HepG2 (cell line): ENCODE results near the gene NGFR. TPM values are rescaled to one million over a fixed set of nuclear protein-coding genes. Genes with fewer than 3 reads are reported as not detected.

Source experiments
- ATAC-seq: fragments of 200-7000 bp; cut with Tn5 transposase; 3 replicates; pipeline ENCODE4 v1.9.1; 2020; ENCODE audit warnings: mild to moderate bottlenecking, moderate library complexity
- BruUV-seq: library from RNA; stranded (reverse); fragments of 400-500 nt; replicated peaks from 2 replicates; lab custom pipeline; 2021; lab: Mats Ljungman, UMichigan
- CTCF ChIA-PET: fragments of 300-600 bp; formaldehyde crosslinking; extraction: SDS; loops from one replicate; lab custom pipeline; 2021; ENCODE audit warnings: low total read pairs, inconsistent platforms, low intra/inter-chr PET ratio; lab: Yijun Ruan, JAX
- POLR2A ChIA-PET: fragments of 350-600 bp; sonication (Branson Sonifier 250); formaldehyde crosslinking; loops from one replicate; lab custom pipeline; 2020; ENCODE audit warnings: antibody characterized with exemption, inconsistent platforms; lab: Yijun Ruan, JAX
- DNase-seq: peaks from one replicate; pipeline ENCODE4 v3.0.0-alpha.2; 2015; ENCODE audit warnings: low spot score
- FAIRE-seq: peaks from 3 replicates; lab custom pipeline; 2011; peaks lifted over from hg19 to GRCh38; lab: Jason Lieb, UNC
- H2AFZ ChIP-seq: one replicate; pipeline ENCODE4 v1.6.1; 2011; ENCODE audit warnings: low read length, inconsistent platforms
- H3K27ac ChIP-seq: fragments of 300-600 bp; 3 replicates; pipeline ENCODE4 v1.8.0; 2011; ENCODE audit warnings: mixed run types, mild to moderate bottlenecking, mixed read lengths, low read length, inconsistent platforms; ENCODE audit not compliant: insufficient read depth; ENCODE audit errors: extremely low read length
- H3K27me3 ChIP-seq, 2 experiments: fragments of 200-600 bp in 1 of 2; 2 replicates in 1 of 2; 3 replicates in 1 of 2; pipeline versions ENCODE4 v1.6.0 to v1.8.0; 2011; ENCODE audit warnings: low read length in 2 of 2, mild to moderate bottlenecking in 2 of 2, moderate library complexity in 2 of 2, inconsistent platforms in 1 of 2; ENCODE audit not compliant: insufficient read depth in 2 of 2, control insufficient read depth in 1 of 2
- H3K36me3 ChIP-seq, 2 experiments: fragments of 200-600 bp in 1 of 2; replicated peaks in 1 of 2; 2 replicates in 1 of 2; 3 replicates in 1 of 2; pipeline versions ENCODE4 v1.5.1 to v1.8.0; 2011; ENCODE audit warnings: low read length in 2 of 2, inconsistent platforms in 1 of 2; ENCODE audit not compliant: insufficient read depth in 2 of 2, control insufficient read depth in 1 of 2
- H3K4me1 ChIP-seq: 2 replicates; pipeline ENCODE4 v1.5.1; 2012; ENCODE audit warnings: low read length, inconsistent platforms; ENCODE audit not compliant: insufficient read depth
- H3K4me2 ChIP-seq: 2 replicates; pipeline ENCODE4 v1.6.0; 2011; ENCODE audit warnings: low read depth, low read length, inconsistent platforms
- H3K4me3 ChIP-seq, 3 experiments: fragments of 200-600 bp in 1 of 3; sonication (generic), shearing (Covaris generic) in 1 of 3; replicated peaks in 1 of 3; 2 replicates each; pipeline ENCODE4 v1.5.1; 2011 to 2016; ENCODE audit warnings: low read length in 3 of 3, inconsistent platforms in 2 of 3, low read depth in 2 of 3, mild to moderate bottlenecking in 2 of 3, control low read depth in 1 of 3, mixed read lengths in 1 of 3; ENCODE audit not compliant: insufficient read depth in 1 of 3
- H3K79me2 ChIP-seq: one replicate; pipeline ENCODE4 v1.6.1; 2011; ENCODE audit warnings: low read length, inconsistent platforms; ENCODE audit not compliant: insufficient read depth
- H3K9ac ChIP-seq: 2 replicates; pipeline ENCODE4 v1.6.0; 2011; ENCODE audit warnings: mild to moderate bottlenecking, low read depth, low read length, inconsistent platforms; ENCODE audit not compliant: insufficient read depth
- H3K9me3 ChIP-seq: 2 replicates; pipeline ENCODE4 v1.5.1; 2012; ENCODE audit warnings: mild to moderate bottlenecking, low read length
- H4K20me1 ChIP-seq: 2 replicates; pipeline ENCODE4 v1.6.0; 2011; ENCODE audit warnings: inconsistent platforms, mild to moderate bottlenecking, low read length, moderate library complexity; ENCODE audit not compliant: insufficient read depth
- ARID5B ChIP-seq: IDR thresholded peaks from 2 replicates; pipeline ENCODE4 v1.4.0; 2020; ENCODE audit warnings: mild to moderate bottlenecking, missing genetic modification reagents
- ATF4 ChIP-seq, 2 experiments: fragments of 450-650 bp in 1 of 2; sonication (generic) in 1 of 2; formaldehyde crosslinking; IDR thresholded peaks; 2 replicates each; pipeline versions ENCODE4 v1.5.0 to v1.8.0; 2020 to 2022; ENCODE audit warnings: mild to moderate bottlenecking in 1 of 2, missing genetic modification reagents in 1 of 2
- ETS1 ChIP-seq: sonication (generic); formaldehyde crosslinking; IDR thresholded peaks from 2 replicates; pipeline ENCODE4 v1.4.0; 2020; ENCODE audit warnings: missing genetic modification reagents
- GABPB1 ChIP-seq: IDR thresholded peaks from 2 replicates; pipeline ENCODE4 v1.6.1; 2016; ENCODE audit warnings: mild to moderate bottlenecking, missing genetic modification reagents, moderate library complexity, missing compliant biosample characterization
- GZF1 ChIP-seq: sonication (generic); formaldehyde crosslinking; IDR thresholded peaks from 2 replicates; pipeline ENCODE4 v1.5.1; 2020; ENCODE audit warnings: mild to moderate bottlenecking, missing genetic modification reagents
- IKZF1 ChIP-seq: fragments of 450-650 bp; IDR thresholded peaks from 2 replicates; pipeline ENCODE4 v1.7.1; 2016
- IRF9 ChIP-seq: sonication (generic); formaldehyde crosslinking; IDR thresholded peaks from 2 replicates; pipeline ENCODE4 v1.8.0; 2022; ENCODE audit warnings: missing genetic modification reagents, mild to moderate bottlenecking, borderline replicate concordance
- KDM5B ChIP-seq: sonication (generic); formaldehyde crosslinking; IDR thresholded peaks from 2 replicates; pipeline ENCODE4 v1.4.0; 2020; ENCODE audit warnings: missing genetic modification reagents, mild to moderate bottlenecking, borderline replicate concordance
- KLF16 ChIP-seq, 2 experiments: sonication (generic) in 1 of 2; formaldehyde crosslinking in 1 of 2; IDR thresholded peaks; 2 replicates each; pipeline versions ENCODE4 v1.6.1 to v1.8.0; 2016 to 2023; ENCODE audit warnings: missing genetic modification reagents in 2 of 2, missing compliant biosample characterization in 1 of 2
- MXD4 ChIP-seq: IDR thresholded peaks from 2 replicates; pipeline ENCODE4 v1.6.1; 2016; ENCODE audit warnings: mild to moderate bottlenecking, missing biosample characterization, missing genetic modification reagents
- NRL ChIP-seq: sonication (generic); formaldehyde crosslinking; IDR thresholded peaks from 2 replicates; pipeline ENCODE4 v1.5.0; 2020; ENCODE audit warnings: missing genetic modification reagents, mild to moderate bottlenecking, moderate library complexity, borderline replicate concordance
- SNRNP70 ChIP-seq: fragments of 200-400 bp; formaldehyde crosslinking; IDR thresholded peaks from 2 replicates; pipeline ENCODE4 v1.6.1; 2017; ENCODE audit warnings: mild to moderate bottlenecking, low read depth, low read length, moderate library complexity
- TAF1 ChIP-seq: sonication (generic); formaldehyde crosslinking; IDR thresholded peaks from 2 replicates; pipeline ENCODE4 v1.4.0; 2020; ENCODE audit warnings: missing genetic modification reagents
- ZBTB20 ChIP-seq: sonication (generic); formaldehyde crosslinking; IDR thresholded peaks from 2 replicates; pipeline ENCODE4 v1.8.1; 2023; ENCODE audit warnings: missing genetic modification reagents, low read depth, mild to moderate bottlenecking, borderline replicate concordance
- ZNF367 ChIP-seq: sonication (generic); formaldehyde crosslinking; IDR thresholded peaks from 2 replicates; pipeline ENCODE4 v1.4.0; 2020; ENCODE audit warnings: missing genetic modification reagents, borderline replicate concordance
- ZNF430 ChIP-seq: sonication (generic); formaldehyde crosslinking; IDR thresholded peaks from 2 replicates; pipeline ENCODE4 v1.9.0; 2021; ENCODE audit warnings: mild to moderate bottlenecking, missing genetic modification reagents
- ZNF761 ChIP-seq: sonication (generic); formaldehyde crosslinking; conservative IDR thresholded peaks from 2 replicates; pipeline ENCODE4 v1.4.0; 2020; ENCODE audit warnings: mild to moderate bottlenecking, missing genetic modification reagents
- ZSCAN9 ChIP-seq: IDR thresholded peaks from 2 replicates; pipeline ENCODE4 v1.6.1; 2016; ENCODE audit warnings: borderline replicate concordance
- WGBS: methylation state at CpG from one replicate; pipeline ENCODE4 v1.1.6; 2017; ENCODE audit warnings: low lambda C conversion rate; 5-methylcytosine and 5-hydroxymethylcytosine counted together
- in situ Hi-C: cut with HindIII; loops from 2 replicates; pipeline ENCODE4 v1.10.0; 2017; ENCODE audit warnings: low pct_unique_long_range_greater_than_20kb; ENCODE audit not compliant: extremely low pct_ligation_motif_present
- intact Hi-C: fragments of 100-400 bp; cut with micrococcal nuclease; formaldehyde crosslinking; loops from one replicate; pipeline ENCODE4 v1.10.0; 2022; ENCODE audit not compliant: unreplicated experiment
- polyA plus RNA-seq, 8 experiments: library from polyadenylated mRNA; depleted of rRNA in 3 of 8; stranded (reverse) in 7 of 8; unstranded in 1 of 8; fragments of >200 nt; fragmentation: Illumina TruSeq in 4 of 8; extraction: Trizol in 4 of 8; gene quantifications; 2 replicates each; pipeline versions ENCODE4 v1.2.1 to v1.2.3, GENCODE V29; 2011 to 2016; ENCODE audit warnings: low read depth in 4 of 8, missing spikeins in 1 of 8, mixed read lengths in 1 of 8; ENCODE audit not compliant: insufficient read depth in 1 of 8
- total RNA-seq, 5 experiments: library from RNA; depleted of rRNA; stranded (reverse); fragments of >200 nt; fragmentation: Illumina TruSeq; extraction: Trizol; gene quantifications; 2 replicates each; pipeline ENCODE4 v1.2.3, GENCODE V29; 2016; ENCODE audit warnings: low read depth in 1 of 5

Gene NGFR
- total and polyA plus RNA-seq, 2 of the 13 experiments (the other 11 are each of a cell fraction or from before 2014, with no cell fraction given), result 1.1 to 1.8 TPM

- no TSS peak for BruUV-seq
- TF ChIP-seq ZNF761 (CRISPR knock-in tag) (no peak), GABPB1 (CRISPR knock-in tag) (no peak), ZBTB20 (no peak), IRF9 (CRISPR knock-in tag) (no peak), KLF16 (CRISPR knock-in tag; IDR thresholded peaks at IDR 0.05) (no peak), GZF1 (CRISPR knock-in tag) (no peak), IKZF1 (no peak), ZSCAN9 (CRISPR knock-in tag) (no peak), SNRNP70 (no peak), ATF4 (CRISPR knock-in tag; IDR thresholded peaks at IDR 0.05) (no peak), NRL (CRISPR knock-in tag) (no peak), ARID5B (CRISPR knock-in tag) (no peak), ZNF430 (CRISPR knock-in tag) (no peak), ETS1 (no peak), ZNF367 (no peak), MXD4 (no peak), KDM5B (CRISPR knock-in tag) (no peak), TAF1 (CRISPR knock-in tag) (no peak)
These were observed 33.9 kb downstream of the NGFR start for GRCh38 chr17:49528966-49529365.

More at GRCh38 chr17:49528966-49529365, 33.9 kb downstream of the NGFR start:
- intact Hi-C loops, result no loop called here
- Histone ChIP-seq H3K36me3 (no peaks in the 10 kb centered on the region), H3K27ac (no peak overlapping the region), H3K4me1 (0 out of 2 replicates have a peak, but pooled peaks cover 11% of the 10 kb centered on the region), H3K27me3 (peaks cover 2 to 53% of the 10 kb centered on the region in 2 experiments), H2AFZ (no peak overlapping the region), H4K20me1 (no peaks in the 10 kb centered on the region), H3K9me3 (no peaks in the 10 kb centered on the region), H3K4me3 (no peak overlapping the region), H3K4me2 (no peak overlapping the region), H3K9ac (no peak overlapping the region), H3K79me2 (no peaks in the 10 kb centered on the region)
- no peak for DNase-seq
- 13% methylated on average over 3 of the region's 3 CpGs for WGBS
- ChIA-PET CTCF (no interaction called here), POLR2A (no interaction called here)
- no peak for FAIRE-seq
- in situ Hi-C loops, result no loop called here
- ATAC-seq, result no peak
